HEK293 (cell line): Measurements from ENCODE around the gene THSD7A.

Source experiments
- CTCF ChIA-PET: fragments of 350-600 bp; formaldehyde crosslinking; extraction: SDS; loops from one replicate; lab custom pipeline; 2021; ENCODE audit warnings: antibody characterized with exemption; lab: Yijun Ruan, JAX
- POLR2A ChIA-PET: fragments of 300-600 bp; formaldehyde crosslinking; extraction: SDS; loops from one replicate; lab custom pipeline; 2020; ENCODE audit warnings: antibody characterized with exemption, inconsistent platforms; lab: Yijun Ruan, JAX
- H3K27ac ChIP-seq: fragments of 200-500 bp; sonication (Bioruptor generic); 2 replicates; pipeline ENCODE4 v1.5.1; 2014; ENCODE audit warnings: low read depth, low read length, control low read depth, inconsistent platforms; ENCODE audit errors: extremely low read depth
- H3K36me3 ChIP-seq, 2 experiments: fragments of 200-500 bp in 1 of 2; sonication (Bioruptor generic) in 1 of 2; 1 replicate in 1 of 2; 2 replicates in 1 of 2; pipeline ENCODE4 v1.5.1; 2014 to 2017; ENCODE audit warnings: inconsistent platforms in 2 of 2, low read length in 2 of 2; ENCODE audit not compliant: control insufficient read depth in 2 of 2, insufficient read depth in 1 of 2
- H3K4me1 ChIP-seq: fragments of 200-500 bp; sonication (Bioruptor generic); 2 replicates; pipeline ENCODE4 v1.5.1; 2014; ENCODE audit warnings: mild to moderate bottlenecking, low read length, inconsistent platforms; ENCODE audit not compliant: control insufficient read depth, insufficient read depth
- H3K4me3 ChIP-seq: 2 replicates; pipeline ENCODE4 v1.5.1; 2011; ENCODE audit warnings: low read depth, mild to moderate bottlenecking, control low read depth, low read length, moderate library complexity
- H3K9me3 ChIP-seq: fragments of 200-500 bp; sonication (Bioruptor generic); 2 replicates; pipeline ENCODE4 v1.5.1; 2014; ENCODE audit warnings: low read depth, low read length, inconsistent platforms; ENCODE audit not compliant: control insufficient read depth, insufficient read depth
- ATF2 ChIP-seq: fragments of 450-650 bp; formaldehyde crosslinking; IDR thresholded peaks from 2 replicates; pipeline ENCODE4 v1.5.1; 2016; ENCODE audit warnings: missing biosample characterization, missing genetic modification characterization, low read depth
- SCRT1 ChIP-seq: fragments of 450-650 bp; formaldehyde crosslinking; IDR thresholded peaks from 2 replicates; pipeline ENCODE4 v1.5.1; 2016; ENCODE audit warnings: missing biosample characterization, missing genetic modification characterization, borderline replicate concordance
- YY2 ChIP-seq: fragments of 450-650 bp; formaldehyde crosslinking; IDR thresholded peaks from 2 replicates; pipeline ENCODE4 v1.5.1; 2016; ENCODE audit warnings: missing biosample characterization, missing genetic modification characterization
- ZBTB26 ChIP-seq: fragments of 450-650 bp; formaldehyde crosslinking; optimal IDR thresholded peaks from 2 replicates; pipeline ENCODE3; 2016; ENCODE audit warnings: missing biosample characterization, mild to moderate bottlenecking, missing genetic modification characterization
- ZBTB49 ChIP-seq: fragments of 450-650 bp; formaldehyde crosslinking; IDR thresholded peaks from 2 replicates; pipeline ENCODE4 v1.5.1; 2016; ENCODE audit warnings: missing biosample characterization, missing genetic modification characterization, low read depth
- ZFP69B ChIP-seq: fragments of 450-650 bp; formaldehyde crosslinking; IDR thresholded peaks from 2 replicates; pipeline ENCODE4 v1.5.1; 2016; ENCODE audit warnings: missing biosample characterization, missing genetic modification characterization
- ZNF121 ChIP-seq: fragments of 450-650 bp; formaldehyde crosslinking; IDR thresholded peaks from 2 replicates; pipeline ENCODE4 v1.5.1; 2016; ENCODE audit warnings: missing biosample characterization, missing genetic modification characterization
- ZNF157 ChIP-seq: fragments of 450-650 bp; formaldehyde crosslinking; IDR thresholded peaks from 2 replicates; pipeline ENCODE4 v1.5.1; 2016; ENCODE audit warnings: missing biosample characterization, missing genetic modification characterization
- ZNF404 ChIP-seq: fragments of 450-650 bp; formaldehyde crosslinking; IDR thresholded peaks from 2 replicates; pipeline ENCODE4 v1.5.1; 2017; ENCODE audit warnings: missing biosample characterization, missing genetic modification characterization
- ZNF501 ChIP-seq: fragments of 450-650 bp; formaldehyde crosslinking; IDR thresholded peaks from 2 replicates; pipeline ENCODE4 v1.5.1; 2016; ENCODE audit warnings: missing biosample characterization, missing genetic modification characterization
- ZNF658 ChIP-seq: fragments of 450-650 bp; formaldehyde crosslinking; IDR thresholded peaks from 2 replicates; pipeline ENCODE4; 2016; ENCODE audit warnings: missing biosample characterization, missing genetic modification characterization
- TF ChIP-seq, protein P1 (sequence below): fragments of 450-650 bp; formaldehyde crosslinking; IDR thresholded peaks from 2 replicates; pipeline ENCODE4 v1.5.1; 2016; ENCODE audit warnings: missing biosample characterization, missing genetic modification characterization, borderline replicate concordance

THSD7A gene

DNA sequence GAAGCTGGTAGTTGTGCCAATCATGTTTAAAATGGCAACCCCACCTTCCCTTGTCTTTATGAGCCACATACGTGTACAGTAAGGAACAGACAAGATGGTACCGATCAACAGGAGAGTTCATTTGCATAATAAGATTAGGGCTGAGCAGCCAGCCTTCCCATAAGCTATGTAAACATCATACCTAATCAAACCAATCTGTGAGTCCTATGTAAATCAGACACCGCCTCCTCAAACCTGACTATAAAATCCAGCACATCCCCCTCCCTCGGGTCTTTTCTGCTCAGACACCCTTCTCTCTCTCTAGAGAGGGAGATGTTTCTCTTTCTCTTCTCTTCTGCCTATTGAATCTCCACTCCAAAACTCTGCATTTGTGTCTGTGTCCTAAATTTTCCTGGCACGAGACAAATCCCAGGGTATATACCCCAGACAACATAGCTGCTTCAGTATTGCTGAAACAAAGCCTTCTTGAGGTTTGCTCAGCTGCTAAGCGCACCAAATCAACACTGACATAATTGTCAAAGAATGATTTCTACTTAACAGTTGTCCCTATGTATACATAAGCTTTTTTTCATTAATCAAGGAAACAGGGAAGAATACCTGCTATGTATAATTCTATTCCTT lies 279.2 kb downstream of the THSD7A start (continued):
- no peak for TF ChIP-seq ATF2 (tag by site-specific recombination)

DNA sequence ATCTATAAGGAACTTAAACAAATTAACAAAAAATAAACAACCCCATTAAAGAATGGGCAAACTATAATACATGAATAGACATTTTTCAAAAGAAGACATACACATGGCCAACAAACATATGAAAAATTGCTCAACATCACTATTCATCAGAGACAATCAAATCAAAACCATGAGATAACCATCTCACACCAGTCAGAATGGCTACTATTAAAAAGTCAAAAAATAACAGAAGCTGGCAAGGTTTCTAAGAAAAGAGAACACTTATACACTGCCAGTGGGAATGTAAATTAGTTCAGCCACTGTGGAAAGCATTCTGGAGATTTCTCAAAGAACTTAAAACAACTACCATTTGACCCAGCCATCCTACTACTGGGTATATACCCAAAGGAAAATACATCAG lies 280.5 kb downstream of the THSD7A start:
- POLR2A ChIA-PET, result no interaction called here
- H3K9me3 ChIP-seq, result no peaks in the 10 kb centered on the region
- H3K27ac ChIP-seq, result no peak overlapping the region
- H3K4me3 ChIP-seq, result no peak overlapping the region
- no peaks in the 10 kb centered on the region for H3K36me3 ChIP-seq
- TF ChIP-seq ZNF658 (no peak), ZNF404 (tag by site-specific recombination) (no peak), YY2 (tag by site-specific recombination) (no peak), ZBTB26 (tag by site-specific recombination) (no peak)
- H3K4me1 ChIP-seq, result no peaks in the 10 kb centered on the region
- CTCF ChIA-PET, result no interaction called here

DNA sequence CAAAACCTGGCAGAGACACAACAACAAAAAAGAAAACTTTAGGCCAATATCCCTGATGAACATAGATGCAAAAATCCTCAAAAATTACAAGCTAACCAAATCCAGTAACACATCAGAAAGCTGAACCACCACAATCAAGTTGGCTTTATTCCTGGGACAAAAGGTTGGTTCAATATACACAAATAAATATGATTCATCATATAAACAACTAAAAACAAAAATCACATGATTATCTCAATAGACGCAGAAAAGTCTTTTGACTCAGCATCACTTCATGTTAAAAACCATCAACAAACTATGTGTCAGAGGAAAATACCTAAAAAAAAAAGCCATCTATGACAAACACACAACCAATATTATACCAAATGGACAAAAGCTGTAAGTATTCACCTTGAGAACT lies 283.5 kb downstream of the THSD7A start:
- H3K4me3 ChIP-seq, result no peak overlapping the region
- H3K4me1 ChIP-seq, result no peaks in the 10 kb centered on the region
- ChIA-PET POLR2A (no interaction called here), CTCF (no interaction called here)
- H3K9me3 ChIP-seq, result no peaks in the 10 kb centered on the region
- H3K36me3 ChIP-seq, result no peaks in the 10 kb centered on the region
- TF ChIP-seq ZBTB49 (tag by site-specific recombination) (no peak), ZFP69B (tag by site-specific recombination) (no peak), SCRT1 (tag by site-specific recombination) (no peak)
- no peak overlapping the region for H3K27ac ChIP-seq

GRCh38 chr7:11541330-11541729 lies 290.7 kb downstream of the THSD7A start:
- Histone ChIP-seq H3K9me3 (no peaks in the 10 kb centered on the region), H3K27ac (no peak overlapping the region), H3K36me3 (no peaks in the 10 kb centered on the region), H3K4me3 (no peak overlapping the region), H3K4me1 (no peaks in the 10 kb centered on the region)
- ChIA-PET CTCF (no interaction called here), POLR2A (no interaction called here)
- TF ChIP-seq, protein P1, sequence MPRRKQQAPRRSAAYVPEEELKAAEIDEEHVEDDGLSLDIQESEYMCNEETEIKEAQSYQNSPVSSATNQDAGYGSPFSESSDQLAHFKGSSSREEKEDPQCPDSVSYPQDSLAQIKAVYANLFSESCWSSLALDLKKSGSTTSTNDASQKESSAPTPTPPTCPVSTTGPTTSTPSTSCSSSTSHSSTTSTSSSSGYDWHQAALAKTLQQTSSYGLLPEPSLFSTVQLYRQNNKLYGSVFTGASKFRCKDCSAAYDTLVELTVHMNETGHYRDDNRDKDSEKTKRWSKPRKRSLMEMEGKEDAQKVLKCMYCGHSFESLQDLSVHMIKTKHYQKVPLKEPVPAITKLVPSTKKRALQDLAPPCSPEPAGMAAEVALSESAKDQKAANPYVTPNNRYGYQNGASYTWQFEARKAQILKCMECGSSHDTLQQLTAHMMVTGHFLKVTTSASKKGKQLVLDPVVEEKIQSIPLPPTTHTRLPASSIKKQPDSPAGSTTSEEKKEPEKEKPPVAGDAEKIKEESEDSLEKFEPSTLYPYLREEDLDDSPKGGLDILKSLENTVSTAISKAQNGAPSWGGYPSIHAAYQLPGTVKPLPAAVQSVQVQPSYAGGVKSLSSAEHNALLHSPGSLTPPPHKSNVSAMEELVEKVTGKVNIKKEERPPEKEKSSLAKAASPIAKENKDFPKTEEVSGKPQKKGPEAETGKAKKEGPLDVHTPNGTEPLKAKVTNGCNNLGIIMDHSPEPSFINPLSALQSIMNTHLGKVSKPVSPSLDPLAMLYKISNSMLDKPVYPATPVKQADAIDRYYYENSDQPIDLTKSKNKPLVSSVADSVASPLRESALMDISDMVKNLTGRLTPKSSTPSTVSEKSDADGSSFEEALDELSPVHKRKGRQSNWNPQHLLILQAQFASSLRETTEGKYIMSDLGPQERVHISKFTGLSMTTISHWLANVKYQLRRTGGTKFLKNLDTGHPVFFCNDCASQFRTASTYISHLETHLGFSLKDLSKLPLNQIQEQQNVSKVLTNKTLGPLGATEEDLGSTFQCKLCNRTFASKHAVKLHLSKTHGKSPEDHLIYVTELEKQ (tag by site-specific recombination), result no peak
- TF ChIP-seq ZNF121 (tag by site-specific recombination), result no peak
- no peak for TF ChIP-seq ZNF157 (tag by site-specific recombination)
- TF ChIP-seq ZNF501 (tag by site-specific recombination), result no peak
